Stimulated activated naive CD8-positive, alpha-beta T cell treated with anti-CD3 and anti-CD28 coated beads, Interleukin-15, Interleukin-2, amounts not matched to agents 100 U/mL and 50 U/mL, for 24 hours (primary cell): ENCODE data around the gene MRGPRX4.

Source experiments
- ATAC-seq: fragments of 150-1000 bp; cut with Tn5 transposase; one replicate; pipeline ENCODE4 v1.10.0; 2021
- DNase-seq: peaks from one replicate; pipeline ENCODE4 v3.0.0; 2021

The MRGPRX4 gene

DNA sequence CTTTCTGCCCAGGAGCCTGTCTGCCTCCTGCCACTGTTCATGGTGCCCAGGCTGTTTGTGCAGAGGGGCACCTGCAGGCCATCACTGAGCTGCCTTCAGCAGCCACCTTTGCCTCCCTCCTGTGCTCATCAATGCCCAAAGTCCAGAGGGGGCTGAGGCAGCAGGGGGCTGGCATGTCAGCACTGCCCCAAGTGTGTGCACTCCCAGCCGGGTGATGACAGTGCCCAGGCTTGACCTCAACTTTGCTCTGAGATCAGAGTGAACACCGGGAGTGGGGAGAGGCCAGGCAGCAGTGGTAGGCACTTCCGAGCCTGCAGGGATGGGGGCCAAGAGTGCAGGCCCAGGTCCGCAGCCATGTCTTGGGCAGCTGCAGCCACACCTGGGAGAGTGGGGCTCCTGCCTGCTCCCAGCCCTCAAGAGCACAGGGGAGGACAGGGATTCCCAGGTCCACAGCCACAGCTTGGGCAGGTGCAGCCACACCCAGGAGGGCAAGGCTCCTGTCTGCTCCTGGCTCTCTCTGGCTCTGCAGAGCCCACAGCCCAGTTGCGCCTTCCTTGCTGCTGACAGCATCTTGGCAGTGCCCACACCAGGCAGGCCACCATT is 48.7 kb downstream of the MRGPRX4 start:
- DNase-seq (no peak), ATAC-seq (no peak)

DNA sequence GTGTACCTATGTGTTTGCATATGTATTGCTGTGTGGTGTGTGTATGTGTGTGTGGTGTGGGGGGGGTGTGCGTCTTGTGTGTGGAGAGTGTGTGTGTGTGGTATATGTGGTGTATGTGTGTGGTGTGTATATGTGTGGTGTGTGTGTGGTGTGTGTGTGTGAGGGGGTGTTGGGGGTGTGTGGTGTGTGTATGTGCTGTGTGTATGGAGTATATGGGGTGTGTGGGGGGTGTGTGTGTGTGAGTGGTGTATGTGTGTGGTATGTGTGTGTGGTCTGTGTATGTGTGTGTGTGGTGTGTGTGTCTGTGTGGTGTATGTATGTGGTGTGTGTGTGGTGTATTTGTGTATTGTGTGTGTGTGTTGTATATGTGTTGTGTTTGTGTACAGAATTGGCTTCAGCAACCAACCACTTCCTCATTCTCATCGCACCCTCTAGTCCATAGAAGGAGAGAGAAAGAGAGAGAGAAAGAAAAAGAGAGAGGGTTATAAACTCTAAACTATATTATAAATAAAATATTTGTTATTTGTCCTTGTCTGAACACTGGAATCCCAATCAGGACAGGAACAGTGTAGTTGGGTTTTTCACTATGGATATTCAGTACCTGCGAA is 50.3 kb downstream of the MRGPRX4 start:
- DNase-seq (no peak), ATAC-seq (no peak)
